Measurements from ENCODE around the gene PTPRN2. TPM values are rescaled to one million over a fixed set of nuclear protein-coding genes. Genes with fewer than 3 reads are reported as not detected.

Gene PTPRN2
- total RNA-seq, 1 donor: 0.09 TPM

- no peak for DNase-seq (ENCODE audit: low read depth)
- H3K4me3 ChIP-seq (ENCODE audit: low read depth, low read length): peak overlapping the region; percentile 22
- no peak for TF ChIP-seq CTCF (IDR thresholded peaks at IDR 0.05; ENCODE audit: insufficient read depth, low read length)
Observed at GRCh38 chr7:157690058-157690832, 897.4 kb downstream of the PTPRN2 start.

GRCh38 chr7:157689269-157690057 is 898.2 kb downstream of the PTPRN2 start:
- TF ChIP-seq CTCF (IDR thresholded peaks at IDR 0.05; ENCODE audit: insufficient read depth, low read length): no peak
- no peak for DNase-seq (ENCODE audit: low read depth)
- no peak overlapping the region for H3K4me3 ChIP-seq (ENCODE audit: low read depth, low read length)

- DNase-seq (ENCODE audit: low read depth): no peak
- H3K4me3 ChIP-seq (ENCODE audit: low read depth, low read length): no peak overlapping the region
- no peak for TF ChIP-seq CTCF (IDR thresholded peaks at IDR 0.05; ENCODE audit: insufficient read depth, low read length)
Observed at GRCh38 chr7:157688533-157689268, 898.9 kb downstream of the PTPRN2 start.

GRCh38 chr7:157687845-157688532 is 899.6 kb downstream of the PTPRN2 start:
- no peak for TF ChIP-seq CTCF (IDR thresholded peaks at IDR 0.05; ENCODE audit: insufficient read depth, low read length)
- no peak for DNase-seq (ENCODE audit: low read depth)
- H3K4me3 ChIP-seq (ENCODE audit: low read depth, low read length): no peak overlapping the region

- no peak overlapping the region for H3K4me3 ChIP-seq (ENCODE audit: low read depth, low read length)
- DNase-seq (ENCODE audit: low read depth): no peak
- TF ChIP-seq CTCF (IDR thresholded peaks at IDR 0.05; ENCODE audit: insufficient read depth, low read length): no peak
Observed at GRCh38 chr7:157687158-157687557, 900.5 kb downstream of the PTPRN2 start.

- no peak for TF ChIP-seq CTCF (IDR thresholded peaks at IDR 0.05; ENCODE audit: insufficient read depth, low read length)
- DNase-seq (ENCODE audit: low read depth): no peak
- no peak overlapping the region for H3K4me3 ChIP-seq (ENCODE audit: low read depth, low read length)
Observed at GRCh38 chr7:157686285-157686894, 901.2 kb downstream of the PTPRN2 start.

Data from fibroblast of the aortic adventitia (primary cell).